ENCODE data around the gene CNN1. TPM values are rescaled to one million over a fixed set of nuclear protein-coding genes. Genes with fewer than 3 reads are reported as not detected.
"Not testable (repeated sequence)": the region's sequence is repeated elsewhere in the genome, so short reads cannot be mapped to it uniquely, and the experiment has no call there.

CNN1 gene
- total and polyA plus RNA-seq, 2 experiments from 2014 or later, result 13.3 to 20.9 TPM

- H3K9me2 ChIP-seq (ENCODE audit: insufficient read depth), result no peaks in the 10 kb centered on the region
- Mint-ChIP-seq H3K4me3 (peak overlapping the region; percentile 97), H3K9me3 (peaks cover 9% of the 10 kb centered on the region), H3K27ac (no peak overlapping the region), H3K4me1 (peaks cover 16% of the 10 kb centered on the region), H3K27me3 (ENCODE audit: insufficient read depth, low read depth, poor library complexity) (peaks cover 4% of the 10 kb centered on the region), H3K36me3 (ENCODE audit: low read depth) (peaks cover 56% of the 10 kb centered on the region)
- peaks cover 11% of the 10 kb centered on the region for H3K4me1 ChIP-seq (ENCODE audit: insufficient read depth)
- no peak overlapping the region for H2AFZ ChIP-seq
- no peak for DNase-seq (ENCODE audit: low spot score)
- no peaks in the 10 kb centered on the region; the same call in 1 of the 2 replicates for H3F3A ChIP-seq (replicated peaks; ENCODE audit: low read depth)
- H3K36me3 ChIP-seq (ENCODE audit: insufficient read depth), result peaks cover 11% of the 10 kb centered on the region
- peak overlapping the region; percentile 97 for H3K4me3 ChIP-seq
- ATAC-seq, result no peak
- H3K27ac ChIP-seq (ENCODE audit: low read depth), result no peak overlapping the region
- peaks cover 20% of the 10 kb centered on the region for H4K20me1 ChIP-seq (replicated peaks; ENCODE audit: insufficient read depth)
- H3K4me2 ChIP-seq, result peak overlapping the region; percentile 84
- TF ChIP-seq CREB1 (CRISPR knock-in tag; IDR thresholded peaks at IDR 0.05; ENCODE audit: low read depth) (no peak), EZH2 (IDR thresholded peaks at IDR 0.05; ENCODE audit: low read depth, unreplicated experiment) (no peak), NANOG (IDR thresholded peaks at IDR 0.05; ENCODE audit: borderline replicate concordance) (no peak)
- TF ChIP-seq, protein P1, sequence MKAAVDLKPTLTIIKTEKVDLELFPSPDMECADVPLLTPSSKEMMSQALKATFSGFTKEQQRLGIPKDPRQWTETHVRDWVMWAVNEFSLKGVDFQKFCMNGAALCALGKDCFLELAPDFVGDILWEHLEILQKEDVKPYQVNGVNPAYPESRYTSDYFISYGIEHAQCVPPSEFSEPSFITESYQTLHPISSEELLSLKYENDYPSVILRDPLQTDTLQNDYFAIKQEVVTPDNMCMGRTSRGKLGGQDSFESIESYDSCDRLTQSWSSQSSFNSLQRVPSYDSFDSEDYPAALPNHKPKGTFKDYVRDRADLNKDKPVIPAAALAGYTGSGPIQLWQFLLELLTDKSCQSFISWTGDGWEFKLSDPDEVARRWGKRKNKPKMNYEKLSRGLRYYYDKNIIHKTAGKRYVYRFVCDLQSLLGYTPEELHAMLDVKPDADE (IDR thresholded peaks at IDR 0.05), result no peak
- H3K79me2 ChIP-seq (replicated peaks; ENCODE audit: insufficient read depth), result peaks cover 62% of the 10 kb centered on the region
- H3K27me3 ChIP-seq (ENCODE audit: insufficient read depth), result no peaks in the 10 kb centered on the region
Observed at GRCh38 chr19:11598746-11599145, 60.1 kb downstream of the CNN1 start.

GRCh38 chr19:11599704-11600103 is 61.1 kb downstream of the CNN1 start:
- H3K36me3 Mint-ChIP-seq (ENCODE audit: low read depth), result peaks cover 66% of the 10 kb centered on the region
- H3K4me3 Mint-ChIP-seq, H3K27ac Mint-ChIP-seq: not testable (repeated sequence)

More at GRCh38 chr19:11599704-11600103, 61.1 kb downstream of the CNN1 start:
- H3K27me3 Mint-ChIP-seq (ENCODE audit: insufficient read depth, low read depth, poor library complexity); H3K27ac ChIP-seq (ENCODE audit: low read depth); H3F3A ChIP-seq (replicated peaks; ENCODE audit: low read depth); H3K9me2 ChIP-seq (ENCODE audit: insufficient read depth); ATAC-seq; H3K4me2 ChIP-seq; DNase-seq (ENCODE audit: low spot score); H2AFZ ChIP-seq; H3K4me3 ChIP-seq; H3K27me3 ChIP-seq (ENCODE audit: insufficient read depth): not testable (repeated sequence)
- Histone ChIP-seq H3K36me3 (ENCODE audit: insufficient read depth) (peaks cover 20% of the 10 kb centered on the region), H4K20me1 (replicated peaks; ENCODE audit: insufficient read depth) (peaks cover 20% of the 10 kb centered on the region), H3K4me1 (ENCODE audit: insufficient read depth) (peaks cover 11% of the 10 kb centered on the region), H3K79me2 (replicated peaks; ENCODE audit: insufficient read depth) (peaks cover 71% of the 10 kb centered on the region)
- Mint-ChIP-seq H3K4me1 (peaks cover 16% of the 10 kb centered on the region), H3K9me3 (peaks cover 18% of the 10 kb centered on the region)

Small RNAs within 50 kb of the gene (microRNA-seq; reads per million reads assigned to microRNA genes)
- not detected for gene MIR7974

Small RNAs within 50 kb of the gene (small RNA-seq; reads per million reads assigned to genes)
- gene MIR7974 (ENCODE audit: low replicate concordance) (11.6 reads per million, percentile 97 among the genes with 10 or more reads in this experiment), gene RN7SL833P (ENCODE audit: low replicate concordance) (1.1 reads per million, percentile 65 among the genes with 10 or more reads in this experiment)

Other genes starting within 250 kb of the CNN1 start
- gene TSPAN16, start 242.7 kb upstream of the CNN1 start, total RNA-seq (2014; rRNA removed; shearing (Covaris generic)), result not detected in 2 replicates
- not detected in 2 replicates for gene TSPAN16, start 242.7 kb upstream of the CNN1 start, polyA plus RNA-seq (2016; fragmentation: Nextera tagmentation; extraction: Ambion mirVana)
- 16.9 and 21.2 TPM in 2 replicates for gene RAB3D, start 199.2 kb upstream of the CNN1 start, total RNA-seq (2014; rRNA removed; shearing (Covaris generic))
- 3.8 and 5.3 TPM in 2 replicates for gene RAB3D, start 199.2 kb upstream of the CNN1 start, polyA plus RNA-seq (2016; fragmentation: Nextera tagmentation; extraction: Ambion mirVana)
- gene TMEM205, start 192.6 kb upstream of the CNN1 start, total RNA-seq (2014; rRNA removed; shearing (Covaris generic)), result 223 and 293 TPM in 2 replicates
- 114 and 123 TPM in 2 replicates for gene TMEM205, start 192.6 kb upstream of the CNN1 start, polyA plus RNA-seq (2016; fragmentation: Nextera tagmentation; extraction: Ambion mirVana)
- gene CCDC159, start 192.3 kb upstream of the CNN1 start, total RNA-seq (2014; rRNA removed; shearing (Covaris generic)), result 3.4 and 3.5 TPM in 2 replicates
- 5.1 and 6.2 TPM in 2 replicates for gene CCDC159, start 192.3 kb upstream of the CNN1 start, polyA plus RNA-seq (2016; fragmentation: Nextera tagmentation; extraction: Ambion mirVana)
- 5.7 and 12.0 TPM in 2 replicates for gene PLPPR2, start 183.4 kb upstream of the CNN1 start, total RNA-seq (2014; rRNA removed; shearing (Covaris generic))
- gene PLPPR2, start 183.4 kb upstream of the CNN1 start, polyA plus RNA-seq (2016; fragmentation: Nextera tagmentation; extraction: Ambion mirVana), result 5.0 and 9.0 TPM in 2 replicates
- gene SWSAP1, start 164.2 kb upstream of the CNN1 start, total RNA-seq (2014; rRNA removed; shearing (Covaris generic)), result 2.1 and 4.1 TPM in 2 replicates
- gene SWSAP1, start 164.2 kb upstream of the CNN1 start, polyA plus RNA-seq (2016; fragmentation: Nextera tagmentation; extraction: Ambion mirVana), result 6.1 and 6.6 TPM in 2 replicates
- gene EPOR, start 154.5 kb upstream of the CNN1 start, total RNA-seq (2014; rRNA removed; shearing (Covaris generic)), result 6.8 and 12.0 TPM in 2 replicates
- 9.1 and 9.2 TPM in 2 replicates for gene EPOR, start 154.5 kb upstream of the CNN1 start, polyA plus RNA-seq (2016; fragmentation: Nextera tagmentation; extraction: Ambion mirVana)
- gene RGL3, start 119.5 kb upstream of the CNN1 start, total RNA-seq (2014; rRNA removed; shearing (Covaris generic)), result 46.8 and 49.4 TPM in 2 replicates
- gene RGL3, start 119.5 kb upstream of the CNN1 start, polyA plus RNA-seq (2016; fragmentation: Nextera tagmentation; extraction: Ambion mirVana), result 48.8 and 49.2 TPM in 2 replicates
- gene ODAD3, start 103.7 kb upstream of the CNN1 start, total RNA-seq (2014; rRNA removed; shearing (Covaris generic)), result 0.54 and 1.5 TPM in 2 replicates
- gene ODAD3, start 103.7 kb upstream of the CNN1 start, polyA plus RNA-seq (2016; fragmentation: Nextera tagmentation; extraction: Ambion mirVana), result 6.1 TPM in 2 replicates
- gene PRKCSH, start 103.2 kb upstream of the CNN1 start, total RNA-seq (2014; rRNA removed; shearing (Covaris generic)), result 107 and 130 TPM in 2 replicates
- gene PRKCSH, start 103.2 kb upstream of the CNN1 start, polyA plus RNA-seq (2016; fragmentation: Nextera tagmentation; extraction: Ambion mirVana), result 85.3 and 90.3 TPM in 2 replicates
- gene ELAVL3, start 57.8 kb upstream of the CNN1 start, total RNA-seq (2014; rRNA removed; shearing (Covaris generic)), result 1.2 and 1.7 TPM in 2 replicates
- gene ELAVL3, start 57.8 kb upstream of the CNN1 start, polyA plus RNA-seq (2016; fragmentation: Nextera tagmentation; extraction: Ambion mirVana), result 0.45 and 0.63 TPM in 2 replicates
- 4.9 and 5.3 TPM in 2 replicates for gene ZNF653, start 33.0 kb upstream of the CNN1 start, total RNA-seq (2014; rRNA removed; shearing (Covaris generic))
- 2.5 and 4.1 TPM in 2 replicates for gene ZNF653, start 33.0 kb upstream of the CNN1 start, polyA plus RNA-seq (2016; fragmentation: Nextera tagmentation; extraction: Ambion mirVana)
- gene ECSIT, start 9.7 kb upstream of the CNN1 start, total RNA-seq (2014; rRNA removed; shearing (Covaris generic)), result 61.1 and 66.5 TPM in 2 replicates
- gene ECSIT, start 9.7 kb upstream of the CNN1 start, polyA plus RNA-seq (2016; fragmentation: Nextera tagmentation; extraction: Ambion mirVana), result 36.6 and 42.7 TPM in 2 replicates
- 50.3 and 73.3 TPM in 2 replicates for gene ELOF1, start 20.4 kb downstream of the CNN1 start, total RNA-seq (2014; rRNA removed; shearing (Covaris generic))
- 98.0 and 103 TPM in 2 replicates for gene ELOF1, start 20.4 kb downstream of the CNN1 start, polyA plus RNA-seq (2016; fragmentation: Nextera tagmentation; extraction: Ambion mirVana)
- gene ACP5, start 38.8 kb downstream of the CNN1 start, total RNA-seq (2014; rRNA removed; shearing (Covaris generic)), result 12.4 and 12.8 TPM in 2 replicates
- 5.6 and 6.7 TPM in 2 replicates for gene ACP5, start 38.8 kb downstream of the CNN1 start, polyA plus RNA-seq (2016; fragmentation: Nextera tagmentation; extraction: Ambion mirVana)
- 12.9 and 15.4 TPM in 2 replicates for gene ZNF627, start 58.6 kb downstream of the CNN1 start, total RNA-seq (2014; rRNA removed; shearing (Covaris generic))
- 7.7 and 9.0 TPM in 2 replicates for gene ZNF627, start 58.6 kb downstream of the CNN1 start, polyA plus RNA-seq (2016; fragmentation: Nextera tagmentation; extraction: Ambion mirVana)
- 3.0 and 7.1 TPM in 2 replicates for gene ZNF823, start 200.1 kb downstream of the CNN1 start, total RNA-seq (2014; rRNA removed; shearing (Covaris generic))
- 1.0 and 1.3 TPM in 2 replicates for gene ZNF823, start 200.1 kb downstream of the CNN1 start, polyA plus RNA-seq (2016; fragmentation: Nextera tagmentation; extraction: Ambion mirVana)
- 0.52 and 1.1 TPM in 2 replicates for gene ZNF441, start 228.1 kb downstream of the CNN1 start, total RNA-seq (2014; rRNA removed; shearing (Covaris generic))
- 0.40 and 0.43 TPM in 2 replicates for gene ZNF441, start 228.1 kb downstream of the CNN1 start, polyA plus RNA-seq (2016; fragmentation: Nextera tagmentation; extraction: Ambion mirVana)

Data from GM23338 (cell line).